Measurements from ENCODE around the gene SLC66A3.

Gene SLC66A3

DNA sequence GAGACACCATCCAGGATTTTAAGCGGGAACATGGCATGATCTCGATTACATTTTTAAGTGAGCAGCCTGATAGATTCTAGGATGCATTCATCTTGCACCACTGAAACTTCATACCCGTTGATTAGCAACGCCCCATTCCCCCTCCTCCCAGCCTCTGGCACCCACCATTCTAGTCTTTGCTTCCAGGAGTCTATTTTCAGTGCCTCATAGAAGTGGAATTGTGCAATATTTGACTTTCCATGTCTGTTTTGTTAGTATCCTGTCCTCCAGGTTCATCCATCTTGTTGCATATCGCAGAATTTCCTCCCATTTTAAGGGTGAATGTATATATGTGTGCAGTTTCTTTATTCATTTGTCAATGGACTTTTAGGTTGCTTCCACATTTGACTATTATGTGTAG lies 20.9 kb upstream of the SLC66A3 start:
- DNase-seq (ENCODE audit: low read depth in 2 of 2) = no peak

DNA sequence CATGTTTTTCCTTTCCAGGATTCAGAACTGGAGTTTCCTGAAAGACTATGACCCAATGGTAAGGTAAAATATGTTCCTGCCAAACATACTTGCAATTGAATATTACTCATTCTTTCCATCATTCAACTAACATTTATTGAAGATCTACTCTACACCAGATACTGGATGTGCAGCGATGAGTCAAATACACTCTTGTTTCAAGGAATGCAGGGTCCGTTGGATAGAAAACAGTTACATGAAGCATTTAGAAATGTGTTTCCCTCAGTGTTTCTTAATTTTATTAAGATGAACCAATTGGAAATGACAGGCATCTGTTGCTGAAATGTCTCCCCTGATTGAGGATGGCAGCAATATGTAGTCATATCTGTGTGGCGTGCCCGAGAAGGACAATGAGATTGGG lies 14.8 kb upstream of the SLC66A3 start:
- no peak for DNase-seq (ENCODE audit: low read depth in 2 of 2)

DNA sequence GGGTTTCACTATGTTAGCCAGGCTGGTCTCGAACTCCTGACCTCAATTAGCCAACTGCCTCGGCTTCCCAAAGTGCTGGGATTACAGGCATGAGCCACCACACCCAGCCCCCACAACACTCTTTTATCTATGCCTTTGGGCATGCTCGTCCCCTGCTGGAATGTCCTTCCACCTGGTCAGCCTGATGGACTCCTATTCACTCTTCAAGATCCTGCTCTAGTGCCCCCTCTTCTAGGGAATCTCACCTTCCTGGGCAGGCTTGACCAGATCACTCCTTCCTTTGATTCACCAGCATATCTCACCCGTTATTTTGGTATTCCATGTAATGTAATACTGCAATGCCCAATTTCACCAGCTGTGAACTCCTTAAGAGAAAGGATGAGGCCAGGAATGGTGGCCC lies 13.9 kb upstream of the SLC66A3 start:
- no peak for DNase-seq (ENCODE audit: low read depth in 2 of 2)

DNA sequence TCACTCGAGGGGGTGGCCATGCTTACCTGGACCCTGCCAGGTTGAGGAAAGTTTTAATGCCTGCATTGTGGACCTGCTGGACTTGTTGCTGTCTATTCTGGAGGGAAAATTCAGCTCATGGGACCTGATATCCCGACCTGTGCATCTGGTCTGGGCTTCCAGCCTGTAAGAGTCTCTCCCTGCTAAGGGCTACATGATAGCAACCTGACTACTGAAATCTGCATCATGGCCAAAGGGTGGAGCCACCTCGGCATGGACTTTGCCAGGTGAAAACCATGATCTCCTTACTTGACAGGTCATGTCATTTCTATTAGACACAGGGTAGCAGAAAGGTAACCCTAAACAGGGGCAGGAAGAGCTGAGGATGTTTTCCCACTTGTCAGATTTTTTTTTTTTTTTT lies 12.9 kb upstream of the SLC66A3 start:
- no peak for DNase-seq (ENCODE audit: low read depth in 2 of 2)

DNA sequence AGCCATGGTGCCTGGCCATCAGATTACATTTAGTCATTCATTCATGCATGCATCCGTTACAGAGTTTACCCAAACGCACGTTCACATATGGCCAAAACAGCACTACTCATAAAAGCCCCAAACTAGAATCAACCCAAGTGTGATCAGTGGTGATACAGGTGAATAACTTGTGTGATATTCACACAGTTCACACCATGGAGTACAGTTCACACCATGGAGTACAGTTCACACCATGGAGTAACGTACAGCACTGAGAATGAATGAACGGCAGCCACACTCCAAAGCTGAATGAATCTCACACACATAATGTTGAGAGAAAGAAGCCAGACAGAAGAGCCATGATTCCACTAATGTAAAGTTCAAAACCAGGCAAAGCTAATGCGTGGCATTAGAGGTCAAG lies 12.3 kb upstream of the SLC66A3 start:
- DNase-seq (ENCODE audit: low read depth in 2 of 2) = no peak

DNA sequence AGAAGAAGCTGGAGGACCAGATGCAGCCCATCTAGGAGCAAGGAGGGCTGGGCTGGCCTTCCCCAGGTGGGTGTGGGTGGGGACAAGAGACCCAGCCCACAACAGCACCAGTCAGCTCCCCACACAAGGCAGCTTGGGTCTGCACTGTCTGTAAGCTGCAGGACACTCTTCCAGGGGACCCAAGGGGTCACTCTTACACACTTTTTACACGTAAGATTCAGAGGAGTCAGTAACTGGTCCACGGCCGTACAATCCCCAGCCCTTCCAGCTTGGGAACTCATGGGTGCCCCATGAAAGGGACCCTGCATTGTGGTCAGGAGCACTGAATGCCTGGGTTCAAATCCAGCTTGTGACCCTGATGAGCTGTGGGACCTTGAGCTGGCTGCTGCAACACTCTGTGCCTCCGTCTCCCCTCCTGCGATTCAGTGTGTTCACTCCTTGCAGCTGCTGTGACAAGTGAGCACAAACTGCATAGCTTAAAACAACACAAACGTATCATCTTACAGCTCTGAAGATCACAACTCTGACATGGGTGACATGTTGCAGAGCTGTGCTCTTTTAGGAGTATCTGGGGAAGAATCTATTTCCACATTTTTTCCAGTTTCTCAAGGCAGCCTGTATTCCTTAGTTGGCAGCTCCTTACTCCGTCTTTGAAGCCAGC lies 11.1 kb upstream of the SLC66A3 start:
- DNase-seq (ENCODE audit: low read depth in 2 of 2) = no peak

DNA sequence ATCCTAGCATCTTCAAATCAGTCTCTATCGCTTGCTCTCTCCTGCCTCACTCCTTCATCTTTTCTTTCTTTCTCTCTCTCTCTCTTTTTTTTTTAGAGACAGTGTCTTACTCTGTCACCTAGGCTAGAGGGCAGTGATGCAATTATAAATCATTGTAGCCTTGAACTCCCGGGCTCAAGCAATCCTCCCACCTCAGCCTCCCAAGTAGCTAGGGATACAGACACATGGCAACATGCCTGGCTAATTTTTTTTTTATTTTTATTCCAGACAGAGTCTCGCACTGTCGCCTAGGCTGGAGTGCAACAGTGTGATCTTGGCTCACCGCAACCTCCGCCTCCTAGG lies 10.6 kb upstream of the SLC66A3 start:
- DNase-seq (ENCODE audit: low read depth in 2 of 2) = no peak

DNA sequence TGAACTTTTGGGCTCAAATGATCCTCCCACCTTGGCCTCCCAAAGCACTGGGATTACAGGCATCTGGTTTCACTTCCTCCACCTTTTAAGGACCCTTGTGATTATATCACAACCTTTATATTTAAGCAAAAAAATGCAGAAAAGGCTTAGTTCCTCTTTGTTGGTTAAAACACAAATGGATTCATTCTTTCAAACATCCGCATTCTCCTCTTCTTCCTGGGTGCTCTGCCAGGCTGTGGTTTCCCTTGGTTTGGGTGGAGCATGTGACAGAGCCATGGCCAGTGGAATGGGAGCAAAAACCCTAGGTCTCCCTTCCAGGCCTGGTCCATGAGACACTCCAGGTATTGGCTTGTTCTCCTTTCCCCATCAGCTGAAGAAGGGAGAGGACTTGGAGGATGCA lies 9.9 kb upstream of the SLC66A3 start:
- no peak for DNase-seq (ENCODE audit: low read depth in 2 of 2)

DNA sequence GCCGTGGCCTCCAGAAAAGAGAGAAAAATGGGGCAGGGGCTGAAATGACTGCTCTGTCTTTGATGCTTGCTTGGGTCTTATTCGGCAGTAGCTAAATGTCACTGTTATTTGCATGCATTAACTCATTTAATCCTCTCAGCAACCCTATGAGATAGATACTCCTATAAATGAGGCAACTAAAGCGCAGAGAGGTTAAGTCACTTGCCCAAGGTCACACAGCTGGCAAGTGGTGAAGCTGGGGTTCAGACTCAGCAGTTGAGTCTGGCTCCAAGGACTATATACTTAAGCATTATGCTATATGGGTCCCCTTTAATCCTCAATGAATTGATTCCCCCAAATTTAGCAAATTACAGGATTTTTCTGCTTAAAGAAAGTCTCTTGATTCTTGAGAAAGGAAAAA lies 9.2 kb upstream of the SLC66A3 start:
- no peak for DNase-seq (ENCODE audit: low read depth in 2 of 2)

DNA sequence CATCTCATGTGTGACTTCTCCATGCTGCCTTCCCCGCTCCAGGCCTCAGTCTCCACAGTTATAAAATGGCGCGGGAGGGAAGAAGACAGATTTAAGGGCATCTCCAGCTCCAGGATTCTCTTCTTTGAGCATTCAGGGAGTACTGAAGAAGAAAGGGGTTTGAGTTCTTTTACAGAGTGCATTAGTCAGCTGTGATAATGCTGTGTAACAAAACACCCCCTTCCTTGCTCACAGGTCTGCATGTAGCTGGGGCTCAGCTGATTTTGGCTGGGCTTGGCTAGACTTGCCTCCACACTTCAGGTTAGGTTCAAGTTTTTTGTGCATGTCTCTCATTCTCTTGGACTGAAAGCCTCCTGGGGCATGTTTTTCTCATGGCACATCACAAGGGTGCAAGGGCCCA lies 8.0 kb upstream of the SLC66A3 start:
- DNase-seq (ENCODE audit: low read depth in 2 of 2) = no peak

DNA sequence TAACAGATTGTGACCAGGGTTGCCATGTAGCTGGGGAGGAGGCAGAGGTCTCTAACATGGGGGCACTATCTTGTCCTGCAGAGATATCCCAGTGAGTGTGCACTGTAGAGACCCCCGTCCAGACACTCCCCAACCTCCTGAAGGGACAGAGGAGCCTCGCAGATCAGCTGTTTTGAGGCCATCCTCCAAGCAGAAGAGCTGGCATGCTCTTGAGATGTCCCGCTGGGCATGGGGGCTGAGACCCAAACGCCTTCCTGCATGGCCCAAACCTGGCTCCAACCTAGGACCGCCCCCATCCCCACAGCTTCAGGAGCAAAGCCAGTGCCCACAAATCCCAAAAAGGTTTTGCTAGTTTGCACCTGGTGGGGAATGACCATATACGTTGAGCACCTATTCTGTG lies 2.7 kb upstream of the SLC66A3 start:
- no peak for DNase-seq (ENCODE audit: low read depth in 2 of 2)

DNA sequence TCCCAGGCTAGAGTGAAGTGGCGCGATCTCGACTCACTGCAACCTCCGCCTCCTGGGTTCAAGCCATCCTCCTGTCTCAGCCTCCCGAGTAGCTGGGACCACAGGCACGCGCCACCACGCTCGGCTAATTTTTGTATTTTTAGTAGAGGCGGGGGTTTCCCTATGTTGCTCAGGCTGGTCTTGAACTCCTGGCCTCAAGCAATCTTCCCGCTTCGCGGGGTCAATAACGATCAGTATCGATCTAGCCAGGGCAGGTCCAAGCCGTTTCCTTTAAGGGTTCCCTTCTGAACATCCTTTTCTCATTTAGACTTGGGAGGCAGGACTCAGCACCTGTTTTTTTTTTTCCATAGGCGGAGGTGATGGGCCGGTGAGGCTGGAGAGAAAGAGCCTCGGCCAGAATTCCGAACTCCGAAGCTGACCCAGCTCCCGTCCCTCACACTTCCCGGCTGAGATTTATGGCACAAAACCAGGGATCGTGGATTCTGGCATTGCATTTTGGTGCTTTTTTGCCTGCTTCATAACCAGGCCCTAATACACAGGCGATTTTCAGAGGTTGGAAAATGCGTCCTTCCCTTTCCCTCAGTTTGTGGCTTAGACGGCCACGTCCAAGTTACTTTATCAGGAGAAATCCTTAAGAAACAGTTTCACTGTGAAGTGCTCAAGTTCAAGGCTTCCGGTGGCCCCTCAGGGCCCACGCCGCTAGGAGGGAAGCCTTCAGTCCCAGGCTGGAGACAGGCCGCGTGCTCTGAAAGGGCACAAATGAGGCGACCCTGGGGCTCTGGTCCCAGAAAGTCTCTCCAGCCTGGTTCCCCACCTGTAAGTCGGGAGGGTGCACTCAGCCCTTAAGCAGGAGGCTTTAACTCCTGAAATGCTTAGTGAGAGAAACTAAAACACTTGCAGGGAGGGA lies 998 bp upstream of the SLC66A3 start:
- no peak for DNase-seq (ENCODE audit: low read depth in 2 of 2)

DNA sequence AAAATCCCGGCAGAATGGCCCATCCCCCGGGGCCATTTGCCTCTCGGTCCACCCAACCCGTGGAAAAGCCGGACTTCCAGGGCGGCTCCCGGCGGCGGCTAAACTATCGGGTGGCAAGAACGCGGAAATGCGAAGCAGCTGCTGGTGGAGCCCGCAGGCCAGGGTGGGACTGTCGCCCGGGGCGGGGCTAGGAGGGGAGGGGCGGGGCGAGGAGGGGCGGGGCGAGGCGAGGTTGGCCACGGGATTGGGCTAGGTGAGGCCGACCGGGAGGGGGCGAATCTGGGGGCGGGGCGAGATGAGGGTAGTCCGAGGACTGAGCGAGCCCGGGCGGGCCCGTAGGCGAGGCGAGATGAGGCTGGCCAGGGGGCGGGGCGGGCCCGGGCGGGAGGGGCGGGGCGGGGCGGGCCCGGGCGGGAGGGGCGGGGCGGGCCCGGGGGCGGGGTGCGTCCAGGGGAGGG lies 315 bp upstream of the SLC66A3 start:
- peak; percentile 96 to 98 for DNase-seq (ENCODE audit: low read depth in 2 of 2)

DNA sequence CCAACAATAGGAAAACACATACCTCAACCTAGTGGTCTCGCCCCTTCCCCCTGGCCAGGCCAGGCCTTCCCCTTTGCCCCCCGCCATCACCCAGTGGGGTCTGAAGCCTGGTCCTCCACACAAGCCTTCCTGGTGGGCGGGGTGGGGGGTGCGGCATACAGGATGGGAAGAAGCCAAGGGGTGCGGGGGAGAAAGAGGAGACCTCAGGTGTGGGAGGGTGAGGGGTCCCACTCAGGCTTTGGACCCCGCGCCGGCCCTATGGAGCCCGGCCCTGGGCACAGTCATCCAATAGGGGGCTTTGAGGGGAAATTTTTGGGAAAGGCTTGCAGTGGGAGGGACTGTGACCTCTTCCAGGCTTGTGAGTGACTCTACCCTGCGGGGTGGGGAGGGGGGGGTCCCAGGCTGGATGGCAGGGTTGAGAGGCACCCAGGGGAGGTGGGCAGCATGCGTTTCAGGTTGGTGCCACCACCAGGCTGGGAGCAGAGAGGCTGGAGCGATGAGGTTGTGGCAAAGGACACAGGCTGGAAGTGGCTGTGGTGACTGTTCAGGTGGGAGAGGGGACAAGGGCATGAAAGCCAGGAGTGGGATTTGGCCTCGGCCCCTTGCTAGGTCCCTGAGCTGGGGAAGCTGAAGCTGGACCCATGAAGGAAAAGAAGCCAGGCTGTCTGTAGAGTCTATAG lies 1.3 kb downstream of the SLC66A3 start:
- no peak for DNase-seq (ENCODE audit: low read depth in 2 of 2)

DNA sequence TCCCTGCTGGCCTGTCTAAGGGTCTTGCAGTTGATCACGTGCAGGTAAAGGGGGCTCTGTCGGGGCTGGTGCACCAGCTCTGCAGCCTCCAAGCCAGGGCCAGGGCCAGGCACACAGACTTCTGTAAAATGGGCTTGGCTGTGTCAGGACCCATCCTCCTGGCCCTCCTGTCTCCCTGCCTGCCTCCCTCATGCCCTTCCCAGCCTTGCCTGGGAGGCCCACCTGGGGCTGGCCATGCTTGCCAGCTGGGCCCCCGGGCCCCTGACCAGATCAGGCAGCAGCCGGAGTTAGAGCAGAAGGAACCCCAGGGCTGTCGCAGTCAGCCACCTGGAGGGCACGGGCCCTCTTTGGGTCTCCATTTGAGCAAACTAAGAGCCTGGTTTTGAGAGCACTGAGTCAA lies 2.0 kb downstream of the SLC66A3 start:
- no peak for DNase-seq (ENCODE audit: low read depth in 2 of 2)

DNA sequence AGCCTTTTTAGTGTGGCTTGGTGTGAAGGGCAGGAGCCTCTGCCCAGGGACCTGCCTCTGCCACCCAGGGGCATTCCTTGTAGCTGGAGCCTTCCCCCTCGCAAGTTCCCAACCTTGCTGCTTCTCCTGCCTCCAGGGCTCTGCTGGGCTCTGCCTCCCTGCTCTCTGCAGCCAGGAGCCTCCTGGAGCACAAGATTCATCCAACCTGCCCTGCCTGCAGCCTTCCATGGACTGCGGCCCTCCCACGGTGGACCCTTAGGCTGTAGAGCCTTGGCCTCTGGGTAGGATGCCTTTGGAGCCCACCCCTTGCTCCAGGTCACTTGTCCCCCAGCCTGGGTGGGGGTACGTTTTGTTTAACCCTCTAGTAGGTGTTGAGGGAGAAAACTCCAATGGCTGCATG lies 2.5 kb downstream of the SLC66A3 start:
- no peak for DNase-seq (ENCODE audit: low read depth in 2 of 2)

DNA sequence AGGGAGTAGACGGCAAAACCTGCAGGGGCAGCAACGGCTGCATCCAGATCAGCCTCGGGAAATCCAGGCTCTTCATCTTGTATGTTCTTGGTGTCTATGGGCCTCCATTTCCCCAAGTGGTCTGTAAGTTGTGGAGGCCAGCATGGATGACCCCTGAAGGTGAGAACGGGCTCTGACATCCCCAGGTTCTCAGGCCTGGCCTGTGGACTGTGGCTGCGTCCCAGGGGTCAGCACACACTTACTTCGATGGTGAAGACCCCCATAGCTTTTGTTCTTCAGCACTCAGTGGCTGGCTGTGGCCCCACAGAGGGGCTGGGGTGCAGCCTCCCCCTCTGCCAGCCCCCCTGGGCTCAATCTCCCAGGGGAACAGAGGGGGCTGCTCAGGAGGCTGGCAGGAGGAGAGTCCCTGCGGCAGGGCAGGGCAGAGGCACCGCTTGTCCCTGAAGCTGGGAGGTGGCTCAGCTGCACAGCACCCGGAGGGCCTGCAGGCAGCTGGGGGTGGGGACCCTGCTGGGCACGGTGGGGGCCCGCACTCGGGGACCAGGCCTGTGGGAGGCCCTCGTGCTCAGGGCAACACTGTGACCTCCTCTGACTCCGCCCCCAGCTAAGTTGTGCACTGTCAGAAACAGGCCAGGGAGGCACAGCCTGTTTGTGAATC lies 3.8 kb downstream of the SLC66A3 start:
- no peak for DNase-seq (ENCODE audit: low read depth in 2 of 2)

DNA sequence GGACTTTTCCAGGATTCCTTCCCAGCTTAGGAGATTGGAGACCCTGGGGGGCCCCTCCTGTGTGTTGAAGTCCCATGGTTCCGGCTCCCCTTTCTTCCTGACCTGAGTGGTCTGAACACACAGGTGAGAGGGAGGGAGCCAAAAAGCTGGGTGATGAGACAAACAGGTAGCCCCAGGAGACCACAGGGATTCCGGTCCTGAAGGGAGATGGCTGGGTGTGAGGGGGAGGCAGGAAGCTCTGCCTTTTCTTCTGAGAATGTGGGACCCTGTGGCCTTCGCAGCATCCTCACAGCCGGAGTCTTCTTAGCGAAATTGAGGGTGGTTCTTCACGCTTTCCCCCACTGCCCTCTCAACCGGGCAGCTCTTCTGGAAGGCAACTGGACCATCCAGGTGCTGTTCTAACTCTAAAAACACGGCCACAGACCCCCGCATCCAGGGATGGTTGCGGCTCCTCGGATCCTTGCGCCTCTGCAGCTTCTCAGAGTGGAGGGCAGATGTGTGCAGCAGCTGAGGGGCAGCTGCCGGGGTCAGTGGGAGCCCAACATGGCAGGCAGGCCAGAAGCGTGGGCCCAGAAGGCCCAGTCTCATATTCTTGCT lies 4.4 kb downstream of the SLC66A3 start:
- DNase-seq (ENCODE audit: low read depth in 2 of 2) = no peak

DNA sequence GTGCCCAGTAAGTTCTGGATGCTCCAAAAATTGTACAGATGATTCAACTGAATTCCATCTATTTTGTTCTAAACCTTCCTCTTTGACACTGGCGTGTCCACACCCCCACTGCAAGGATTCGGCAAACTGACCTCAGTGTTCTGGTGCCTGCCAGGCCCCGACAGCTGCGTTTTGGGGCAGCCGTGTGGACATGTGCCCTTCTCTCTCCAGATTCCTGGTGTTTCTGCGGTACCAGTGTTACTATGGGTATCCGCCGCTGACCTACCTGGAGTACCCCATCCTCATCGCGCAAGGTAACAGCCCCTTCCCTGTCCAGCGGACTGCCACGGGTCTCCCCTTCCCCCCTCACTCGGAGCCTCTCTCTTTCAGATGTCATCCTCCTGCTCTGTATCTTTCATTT lies 5.0 kb downstream of the SLC66A3 start:
- DNase-seq (ENCODE audit: low read depth in 2 of 2) = no peak

DNA sequence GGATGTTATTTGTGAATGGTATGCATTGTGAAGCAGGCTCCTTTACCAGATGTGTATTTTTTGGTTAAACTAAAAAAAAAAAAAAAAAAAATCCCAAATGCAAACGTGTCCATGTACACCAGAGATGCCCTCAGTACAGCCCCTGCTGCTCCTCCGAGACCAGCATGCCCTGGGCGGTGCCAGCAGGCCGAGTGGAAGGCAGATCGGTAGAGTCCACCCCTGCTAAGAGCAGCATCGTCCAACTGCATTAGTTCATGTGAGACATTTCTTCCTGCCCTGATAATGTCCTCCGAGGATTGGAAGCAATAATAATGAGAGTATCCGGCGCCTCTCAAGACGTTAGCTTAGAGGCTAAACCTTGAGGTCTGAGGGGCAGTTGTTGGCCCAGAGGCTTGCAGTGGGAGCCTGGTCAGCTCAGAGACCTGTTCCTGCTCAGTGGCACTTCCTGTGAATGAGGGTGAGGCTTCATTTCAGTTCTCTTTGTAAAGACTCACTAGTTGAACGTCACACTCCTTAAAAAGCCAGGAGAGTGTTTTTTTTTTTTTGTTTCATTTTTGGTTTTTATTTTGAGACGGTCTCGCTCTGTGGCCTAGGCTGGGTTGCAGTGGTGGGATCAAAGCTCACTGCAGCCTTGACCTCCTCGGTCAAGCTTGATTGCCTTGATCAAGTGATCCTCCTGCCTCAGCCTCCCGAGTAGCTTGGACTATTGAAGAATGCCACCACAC lies 5.6 kb downstream of the SLC66A3 start:
- DNase-seq (ENCODE audit: low read depth in 2 of 2) = no peak

DNA sequence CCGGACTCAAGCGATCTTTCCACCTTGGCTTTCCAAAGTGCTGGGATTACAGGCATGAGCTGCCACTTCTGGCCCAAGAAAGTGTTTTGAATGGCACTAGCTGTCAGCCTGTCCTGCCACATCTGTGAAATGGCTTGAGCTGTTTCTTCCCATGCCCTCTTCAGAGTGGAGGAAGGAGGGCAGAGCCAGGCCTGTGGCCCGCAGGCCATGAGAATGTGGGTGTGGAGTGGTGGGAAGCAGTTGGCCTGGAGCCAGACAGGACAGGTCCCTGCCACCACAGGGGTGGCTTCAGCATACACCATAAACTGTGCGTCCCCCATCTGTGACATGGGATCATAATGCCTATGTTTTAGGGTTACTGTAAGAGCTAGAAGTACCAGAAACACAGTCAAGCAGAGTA lies 6.5 kb downstream of the SLC66A3 start:
- no peak for DNase-seq (ENCODE audit: low read depth in 2 of 2)
